Bronchial epithelial cell (primary cell): ENCODE measurements around the gene FBN1. TPM values are rescaled to one million over a fixed set of nuclear protein-coding genes. Genes with fewer than 3 reads are reported as not detected.

Experiments
- DNase-seq: peaks from one replicate; pipeline ENCODE4 v3.0.0-alpha.2; 2010; ENCODE audit warnings: low read depth
- FAIRE-seq: peaks from 2 replicates; lab custom pipeline; 2011; peaks lifted over from hg19 to GRCh38; lab: Jason Lieb, UNC
- H3K27me3 ChIP-seq: 2 replicates; pipeline ENCODE4 v1.5.1; 2011; ENCODE audit warnings: low read length; ENCODE audit not compliant: control insufficient read depth, insufficient read depth
- H3K36me3 ChIP-seq: 2 replicates; pipeline ENCODE4 v1.5.1; 2011; ENCODE audit warnings: low read length; ENCODE audit not compliant: control insufficient read depth, insufficient read depth
- H3K4me3 ChIP-seq: 2 replicates; pipeline ENCODE4 v1.5.1; 2011; ENCODE audit warnings: mild to moderate bottlenecking, low read depth, low read length, control low read depth
- CTCF ChIP-seq: IDR thresholded peaks from 2 replicates; pipeline ENCODE4 v1.5.1; 2011; ENCODE audit warnings: mild to moderate bottlenecking, moderate library complexity, low read length, control low read depth, inconsistent platforms; ENCODE audit not compliant: insufficient read depth, severe bottlenecking
- total RNA-seq: library from RNA; depleted of rRNA; stranded (reverse); fragments of >200 nt; gene quantifications from 2 replicates; pipeline ENCODE4 v1.2.1, GENCODE V29; 2014

FBN1 gene
- 0.90 and 6.3 TPM in 2 replicates for total RNA-seq

GRCh38 chr15:48645558-48646330 lies at the start of gene FBN1:
Gene FBN1, minus strand, starts transcription at chr15:48645709. Its CDS starts 940 bp downstream, at chr15:48644769.
- TF ChIP-seq CTCF = no peak
- FAIRE-seq (no peak), DNase-seq (no peak)
- Histone ChIP-seq H3K27me3 (peaks cover 7% of the 10 kb centered on the region), H3K36me3 (no peaks in the 10 kb centered on the region), H3K4me3 (peak within 1 kb of the TSS; percentile 46)

GRCh38 chr15:48693484-48693883 lies 48.0 kb upstream of the FBN1 start:
- no peak for TF ChIP-seq CTCF
- H3K4me3 ChIP-seq = no peak overlapping the region
- H3K27me3 ChIP-seq = no peaks in the 10 kb centered on the region
- H3K36me3 ChIP-seq = no peaks in the 10 kb centered on the region
- DNase-seq = peak; percentile 38
- FAIRE-seq = no peak

DNA sequence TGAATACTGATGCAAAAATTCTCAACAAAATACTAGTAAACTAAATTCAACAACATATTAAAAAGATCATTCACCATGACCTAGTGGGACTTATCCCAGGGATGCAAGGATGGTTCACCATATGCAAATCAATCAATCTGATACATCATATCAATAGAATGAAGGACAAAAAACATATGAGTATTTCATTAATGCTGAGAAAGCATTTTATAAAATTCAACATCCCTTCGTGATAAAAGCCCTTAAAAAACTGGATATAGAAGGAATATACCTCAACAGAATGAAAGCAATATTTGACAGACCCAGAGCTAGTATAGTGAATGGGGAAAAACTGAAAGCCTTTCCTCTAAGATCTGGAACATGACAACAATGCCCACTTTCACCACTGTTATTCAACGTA lies 43.0 kb upstream of the FBN1 start:
- H3K27me3 ChIP-seq = no peaks in the 10 kb centered on the region
- TF ChIP-seq CTCF = no peak
- no peaks in the 10 kb centered on the region for H3K36me3 ChIP-seq
- DNase-seq (no peak), FAIRE-seq (no peak)
- H3K4me3 ChIP-seq = no peak overlapping the region

GRCh38 chr15:48683991-48684765 lies 38.7 kb upstream of the FBN1 start:
- no peak for TF ChIP-seq CTCF
- Histone ChIP-seq H3K4me3 (no peak overlapping the region), H3K36me3 (no peaks in the 10 kb centered on the region), H3K27me3 (no peaks in the 10 kb centered on the region)
- no peak for FAIRE-seq
- peak; percentile 93 for DNase-seq

- TF ChIP-seq CTCF = no peak
- Histone ChIP-seq H3K36me3 (no peaks in the 10 kb centered on the region), H3K27me3 (no peaks in the 10 kb centered on the region), H3K4me3 (no peak overlapping the region)
- DNase-seq = peak; percentile 83
- peak; percentile 43 for FAIRE-seq
Measured at GRCh38 chr15:48682942-48683651, 37.6 kb upstream of the FBN1 start.
